ENCODE data around the gene GRAP2. TPM values are rescaled to one million over a fixed set of nuclear protein-coding genes. Genes with fewer than 3 reads are reported as not detected.

GRAP2 gene
- total RNA-seq, 2 experiments from 2014 or later: 108 to 111 TPM

GRCh38 chr22:39995393-39996252 lies 94.7 kb downstream of the GRAP2 start:
- Mint-ChIP-seq H3K9me3 (no peaks in the 10 kb centered on the region), H3K36me3 (ENCODE audit: low read depth) (no peaks in the 10 kb centered on the region), H3K27ac (no peak overlapping the region), H3K4me1 (peaks cover 7% of the 10 kb centered on the region), H3K4me3 (no peak overlapping the region), H3K27me3 (peaks cover 55% of the 10 kb centered on the region)
- ChIA-PET POLR2A (no interaction called here), CTCF (interaction anchor here (1.7 kb wide), 1 partner anchor 29 kb away, joined by 6 read pairs; no protein-coding TSS in a partner anchor)
- DNase-seq: no peak

- POLR2A ChIA-PET: interaction anchor here (1.2 kb wide), 1 partner anchor 28 kb away, joined by 3 read pairs; no protein-coding TSS in a partner anchor
- H3K4me1 Mint-ChIP-seq: peaks cover 7% of the 10 kb centered on the region
- H3K27ac Mint-ChIP-seq: no peak overlapping the region
- H3K36me3 Mint-ChIP-seq (ENCODE audit: low read depth): no peaks in the 10 kb centered on the region
- CTCF ChIA-PET: interaction anchor here (1.4 to 1.7 kb wide), 2 partner anchors 28 to 462 kb away, joined by 5 to 6 read pairs; no protein-coding TSS in a partner anchor
- no peak for DNase-seq
- H3K4me3 Mint-ChIP-seq: no peak overlapping the region
- H3K27me3 Mint-ChIP-seq: peaks cover 57% of the 10 kb centered on the region
- H3K9me3 Mint-ChIP-seq: no peaks in the 10 kb centered on the region
Measured at GRCh38 chr22:39996732-39997131, 95.8 kb downstream of the GRAP2 start.

GRCh38 chr22:39997421-39997820 lies 96.5 kb downstream of the GRAP2 start:
- H3K4me3 Mint-ChIP-seq: no peak overlapping the region
- H3K4me1 Mint-ChIP-seq: peaks cover 7% of the 10 kb centered on the region
- CTCF ChIA-PET: interaction anchor here (1.4 to 1.7 kb wide), 2 partner anchors 27 to 463 kb away, joined by 5 to 6 read pairs; no protein-coding TSS in a partner anchor
- peaks cover 54% of the 10 kb centered on the region for H3K27me3 Mint-ChIP-seq
- POLR2A ChIA-PET: interaction anchor here (1.2 kb wide), 1 partner anchor 27 kb away, joined by 3 read pairs; no protein-coding TSS in a partner anchor
- no peak overlapping the region for H3K27ac Mint-ChIP-seq
- no peaks in the 10 kb centered on the region for H3K36me3 Mint-ChIP-seq (ENCODE audit: low read depth)
- DNase-seq: no peak
- no peaks in the 10 kb centered on the region for H3K9me3 Mint-ChIP-seq

GRCh38 chr22:39997939-39998726 lies 97.2 kb downstream of the GRAP2 start:
- Mint-ChIP-seq H3K27me3 (peaks cover 52% of the 10 kb centered on the region), H3K4me3 (no peak overlapping the region), H3K4me1 (peaks cover 7% of the 10 kb centered on the region), H3K9me3 (no peaks in the 10 kb centered on the region), H3K27ac (no peak overlapping the region), H3K36me3 (ENCODE audit: low read depth) (no peaks in the 10 kb centered on the region)
- ChIA-PET CTCF (interaction anchor here (1.0 kb wide), 1 partner anchor 196 kb away, joined by 3 read pairs; no protein-coding TSS in a partner anchor), POLR2A (interaction anchor here (1.2 kb wide), 1 partner anchor 26 kb away, joined by 3 read pairs; no protein-coding TSS in a partner anchor)
- DNase-seq: no peak

- Mint-ChIP-seq H3K27ac (no peak overlapping the region), H3K27me3 (peaks cover 45% of the 10 kb centered on the region), H3K36me3 (ENCODE audit: low read depth) (no peaks in the 10 kb centered on the region), H3K9me3 (no peaks in the 10 kb centered on the region), H3K4me1 (peaks cover 2% of the 10 kb centered on the region), H3K4me3 (no peak overlapping the region)
- POLR2A ChIA-PET: no interaction called here
- CTCF ChIA-PET: interaction anchor here (1.0 to 2.0 kb wide), 3 partner anchors 11 to 195 kb away, joined by 3 to 7 read pairs (median 4); no protein-coding TSS in a partner anchor
- no peak for DNase-seq
Measured at GRCh38 chr22:39999144-39999757, 98.4 kb downstream of the GRAP2 start.

- CTCF ChIA-PET: interaction anchor here (2.0 kb wide), 1 partner anchor 10 kb away, joined by 7 read pairs; no protein-coding TSS in a partner anchor
Measured at GRCh38 chr22:40000171-40000570, 99.3 kb downstream of the GRAP2 start.

GRCh38 chr22:40001106-40001505 lies 100.2 kb downstream of the GRAP2 start:
- Mint-ChIP-seq H3K36me3 (ENCODE audit: low read depth) (no peaks in the 10 kb centered on the region), H3K27ac (no peak overlapping the region), H3K4me1 (no peaks in the 10 kb centered on the region), H3K4me3 (no peak overlapping the region), H3K9me3 (no peaks in the 10 kb centered on the region), H3K27me3 (peaks cover 41% of the 10 kb centered on the region)
- ChIA-PET CTCF (interaction anchor here (2.0 kb wide), 1 partner anchor 9 kb away, joined by 7 read pairs; no protein-coding TSS in a partner anchor), POLR2A (interaction anchor here (1.3 kb wide), 1 partner anchor 25 kb away, joined by 3 read pairs; no protein-coding TSS in a partner anchor)
- DNase-seq: no peak

More at GRCh38 chr22:40000171-40000570, 99.3 kb downstream of the GRAP2 start:
- Mint-ChIP-seq H3K4me1 (no peaks in the 10 kb centered on the region), H3K27me3 (peaks cover 46% of the 10 kb centered on the region), H3K9me3 (no peaks in the 10 kb centered on the region), H3K4me3 (no peak overlapping the region), H3K36me3 (ENCODE audit: low read depth) (no peaks in the 10 kb centered on the region), H3K27ac (no peak overlapping the region)
- POLR2A ChIA-PET: no interaction called here
- no peak for DNase-seq

- Mint-ChIP-seq H3K36me3 (ENCODE audit: low read depth) (no peaks in the 10 kb centered on the region), H3K27ac (no peak overlapping the region), H3K4me1 (no peaks in the 10 kb centered on the region), H3K9me3 (no peaks in the 10 kb centered on the region), H3K27me3 (peaks cover 38% of the 10 kb centered on the region), H3K4me3 (no peak overlapping the region)
- POLR2A ChIA-PET: interaction anchor here (1.3 kb wide), 1 partner anchor 26 kb away, joined by 3 read pairs; no protein-coding TSS in a partner anchor
- CTCF ChIA-PET: no interaction called here
- no peak for DNase-seq
Measured at GRCh38 chr22:40001800-40002577, 101.1 kb downstream of the GRAP2 start.

GRCh38 chr22:40002935-40003715 lies 102.2 kb downstream of the GRAP2 start:
- POLR2A ChIA-PET: no interaction called here

GRCh38 chr22:40004836-40005235 lies 104.0 kb downstream of the GRAP2 start:
- ChIA-PET POLR2A (no interaction called here), CTCF (interaction anchor here (0.7 to 2.0 kb wide), 4 partner anchors 18 to 470 kb away, joined by 4 to 8 read pairs (median 5); no protein-coding TSS in a partner anchor)
- H3K4me3 Mint-ChIP-seq: no peak overlapping the region
- no peaks in the 10 kb centered on the region for H3K36me3 Mint-ChIP-seq (ENCODE audit: low read depth)
- H3K27me3 Mint-ChIP-seq: peaks cover 52% of the 10 kb centered on the region
- peaks cover 6% of the 10 kb centered on the region for H3K4me1 Mint-ChIP-seq
- DNase-seq: no peak
- H3K9me3 Mint-ChIP-seq: no peaks in the 10 kb centered on the region
- H3K27ac Mint-ChIP-seq: no peak overlapping the region

More at GRCh38 chr22:40002935-40003715, 102.2 kb downstream of the GRAP2 start:
- Mint-ChIP-seq H3K36me3 (ENCODE audit: low read depth) (no peaks in the 10 kb centered on the region), H3K27me3 (peaks cover 39% of the 10 kb centered on the region), H3K9me3 (no peaks in the 10 kb centered on the region), H3K4me3 (no peak overlapping the region), H3K27ac (no peak overlapping the region), H3K4me1 (no peaks in the 10 kb centered on the region)
- CTCF ChIA-PET: interaction anchor here (0.6 to 1.9 kb wide), 2 partner anchors 16 to 20 kb away, joined by 4 read pairs; no protein-coding TSS in a partner anchor
- no peak for DNase-seq

- DNase-seq: no peak
- Mint-ChIP-seq H3K9me3 (no peaks in the 10 kb centered on the region), H3K27me3 (peaks cover 45% of the 10 kb centered on the region), H3K27ac (no peak overlapping the region), H3K4me3 (no peak overlapping the region), H3K36me3 (ENCODE audit: low read depth) (no peaks in the 10 kb centered on the region), H3K4me1 (peaks cover 6% of the 10 kb centered on the region)
- POLR2A ChIA-PET: no interaction called here
- CTCF ChIA-PET: interaction anchor here (2.0 kb wide), 1 partner anchor 18 kb away, joined by 8 read pairs; no protein-coding TSS in a partner anchor
Measured at GRCh38 chr22:40006641-40007040, 105.8 kb downstream of the GRAP2 start.

Measured in activated CD4-positive, alpha-beta memory T cell treated with anti-CD3 and anti-CD28 coated beads, Interleukin-2, amount 10 ng/mL, durations not matched to agents 7 days and 5 days (primary cell).